ENCODE results near the gene EXTL1.

The EXTL1 gene

DNA sequence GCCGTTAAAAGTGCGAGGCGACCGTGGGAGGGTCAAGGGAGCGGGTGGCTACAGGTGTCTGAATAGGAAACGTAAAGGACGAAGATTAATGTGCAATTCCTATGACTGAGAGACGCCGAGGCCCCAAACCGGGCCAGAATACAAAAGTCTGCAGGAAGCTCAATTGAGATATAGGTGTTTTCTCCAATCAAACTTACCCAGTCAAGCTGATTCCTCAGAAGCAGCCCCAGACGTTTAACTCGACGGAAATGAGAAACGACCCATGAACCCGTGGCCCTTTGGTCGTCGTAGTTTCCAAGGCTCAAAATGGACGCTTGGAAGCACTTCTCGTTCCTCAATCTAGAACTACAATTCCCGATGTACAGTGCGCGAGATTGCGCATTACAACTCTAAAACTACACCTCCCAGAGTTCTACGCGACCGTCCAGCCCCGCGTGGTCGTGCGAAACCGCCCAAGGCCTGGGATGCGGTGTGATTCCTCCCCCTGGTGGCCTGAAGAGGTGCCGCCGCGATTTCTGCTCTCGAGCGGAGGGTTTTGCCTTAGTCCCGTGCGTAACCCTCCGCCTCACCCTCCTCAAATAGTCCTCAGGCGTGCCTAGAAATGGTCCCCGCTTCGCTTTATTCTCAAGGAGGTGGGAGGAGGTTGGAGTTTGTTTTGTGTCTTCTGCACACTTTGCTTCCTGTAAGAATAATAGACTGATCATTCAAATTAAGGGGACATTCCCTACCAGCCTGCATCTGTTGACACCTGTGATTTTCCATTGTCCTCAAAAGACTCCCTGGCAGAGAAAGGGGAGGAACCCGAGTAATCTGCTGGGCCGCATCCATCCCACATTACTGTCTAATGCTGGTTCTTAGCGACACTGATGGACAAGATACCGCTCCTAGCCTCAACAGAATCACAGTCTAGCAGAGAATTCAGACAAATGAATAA lies 23.5 kb upstream of the EXTL1 start, which contains the start of gene PAFAH2:
Gene PAFAH2, minus strand, starts transcription at position 236 of the 934 bp plus-strand sequence. CDS start 7,247 bp downstream, outside the sequence.
- peak; percentile 82 for DNase-seq

DNA sequence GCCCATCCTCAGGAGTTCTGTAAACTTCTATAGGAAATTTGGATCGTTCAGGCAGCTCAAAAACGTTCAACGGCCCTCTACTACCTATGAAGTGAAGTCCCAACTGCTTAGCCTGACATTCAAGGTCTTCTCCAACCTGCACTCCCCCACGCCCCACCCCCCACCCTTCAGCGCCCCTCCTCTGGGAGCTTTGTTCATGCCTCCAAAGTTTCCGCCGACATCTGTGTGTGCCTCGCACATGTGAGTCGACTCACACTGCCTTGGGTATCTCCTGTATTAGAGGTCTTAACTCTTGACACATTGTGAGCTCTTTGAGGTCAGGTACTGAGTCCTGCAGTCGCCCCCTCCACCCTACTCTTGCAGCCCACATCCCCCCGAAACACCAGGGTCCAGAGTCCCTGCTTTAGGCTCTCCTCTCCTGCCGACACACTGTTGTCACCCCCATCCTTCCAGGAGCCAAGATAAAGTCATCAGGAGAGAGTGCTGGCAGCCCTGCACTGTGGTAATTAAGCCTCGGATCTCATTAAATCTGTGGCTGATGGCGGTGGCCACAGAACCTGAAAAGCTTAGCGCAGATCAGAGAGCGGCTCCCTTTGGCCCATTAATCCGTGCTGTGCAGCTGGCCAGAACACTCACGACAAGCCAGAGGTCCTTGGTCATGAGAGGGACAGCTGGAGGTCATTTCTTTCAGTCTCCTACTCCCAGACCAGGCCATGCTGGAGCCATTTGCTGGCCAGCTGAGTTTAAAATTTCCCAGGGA lies 22.4 kb upstream of the EXTL1 start:
- DNase-seq, result no peak

DNA sequence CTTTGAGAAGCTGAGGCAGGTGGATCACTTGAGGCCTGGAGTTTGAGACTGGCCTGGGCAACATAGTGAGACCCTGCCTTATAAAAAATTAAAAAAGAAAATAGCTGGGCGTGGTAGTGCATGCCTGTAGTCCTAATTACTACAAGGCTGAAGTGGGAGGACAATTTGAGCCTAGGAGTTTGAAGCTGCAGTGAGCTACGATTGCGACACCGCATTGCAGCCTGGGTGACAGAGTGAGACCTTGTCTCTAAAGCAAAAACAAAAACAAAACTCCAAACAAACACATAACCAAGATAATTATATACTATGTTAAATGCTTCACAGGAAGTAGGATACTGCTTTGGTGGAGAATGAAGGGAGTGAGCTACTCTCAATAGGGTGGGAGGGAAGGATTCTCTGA lies 18.3 kb upstream of the EXTL1 start:
- DNase-seq, result no peak

DNA sequence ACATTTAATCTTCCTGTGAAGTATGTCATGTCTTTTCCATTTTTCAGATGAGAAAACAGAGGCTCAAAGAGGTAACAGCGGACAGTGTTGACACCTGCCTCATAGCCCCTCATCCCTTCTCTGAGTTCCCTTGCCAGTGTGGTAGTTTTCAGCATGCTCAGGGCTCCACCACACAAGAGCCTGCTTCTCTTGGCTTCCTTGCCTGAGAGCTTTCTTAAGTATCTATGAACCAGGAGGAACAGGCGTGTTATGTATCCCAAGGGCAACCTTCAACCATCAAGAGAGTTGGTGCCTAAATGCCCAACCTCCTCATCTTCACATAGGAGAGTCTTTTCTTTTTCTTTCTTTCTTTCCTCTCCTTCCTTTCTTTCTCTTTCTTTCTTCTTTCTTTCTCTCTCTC lies 17.8 kb upstream of the EXTL1 start:
- no peak for DNase-seq

DNA sequence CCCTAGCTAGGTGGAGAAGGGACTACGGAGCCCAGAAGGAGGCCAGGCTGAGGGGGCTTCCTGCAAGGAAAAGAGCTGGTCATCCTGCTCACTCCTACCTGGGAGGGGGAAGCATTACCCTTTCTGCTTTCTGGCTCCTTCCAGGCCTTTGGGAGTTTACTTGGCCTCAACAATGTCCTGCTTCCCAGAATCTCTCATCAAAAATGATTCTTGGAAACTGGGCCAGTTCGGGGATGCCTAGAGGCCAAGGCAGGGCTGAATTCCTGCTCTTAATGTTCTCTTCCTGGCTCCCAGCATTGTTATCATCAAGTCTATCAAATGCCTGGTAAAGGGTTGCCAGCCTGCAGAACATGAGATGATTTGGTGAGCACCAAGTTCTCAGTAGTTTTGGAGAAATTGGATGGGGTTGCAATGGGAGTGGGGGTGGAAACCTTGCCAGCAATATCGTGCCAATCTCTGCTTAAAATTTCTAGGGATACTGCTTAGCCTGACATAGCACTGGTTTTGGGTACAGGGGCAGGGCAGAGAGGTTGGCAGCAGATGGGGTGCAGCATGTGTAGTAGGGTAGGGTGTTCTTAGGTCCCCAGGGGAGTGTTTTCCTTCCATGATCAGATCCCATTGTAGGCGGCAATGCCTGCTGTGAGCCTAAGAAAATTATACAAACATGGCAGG lies 16.0 kb upstream of the EXTL1 start:
- no peak for DNase-seq

DNA sequence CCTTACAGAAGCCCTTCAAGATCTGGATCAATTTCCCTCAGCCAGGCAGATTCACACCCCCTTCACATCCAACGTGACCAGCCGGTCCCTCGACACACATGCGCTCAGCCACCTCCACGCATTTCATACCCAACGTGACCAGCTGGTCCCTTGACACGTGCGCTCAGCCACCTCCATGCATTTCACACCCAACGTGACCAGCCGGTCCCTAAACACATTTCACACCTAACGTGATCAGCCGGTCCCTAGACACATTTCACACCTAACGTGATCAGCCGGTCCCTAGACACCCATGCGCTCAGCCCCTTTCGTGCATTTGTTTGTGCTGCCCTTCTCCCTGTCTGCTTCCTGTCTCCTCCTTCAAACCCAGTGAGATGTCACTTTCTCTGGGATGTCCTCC lies 14.9 kb upstream of the EXTL1 start:
- DNase-seq, result no peak

DNA sequence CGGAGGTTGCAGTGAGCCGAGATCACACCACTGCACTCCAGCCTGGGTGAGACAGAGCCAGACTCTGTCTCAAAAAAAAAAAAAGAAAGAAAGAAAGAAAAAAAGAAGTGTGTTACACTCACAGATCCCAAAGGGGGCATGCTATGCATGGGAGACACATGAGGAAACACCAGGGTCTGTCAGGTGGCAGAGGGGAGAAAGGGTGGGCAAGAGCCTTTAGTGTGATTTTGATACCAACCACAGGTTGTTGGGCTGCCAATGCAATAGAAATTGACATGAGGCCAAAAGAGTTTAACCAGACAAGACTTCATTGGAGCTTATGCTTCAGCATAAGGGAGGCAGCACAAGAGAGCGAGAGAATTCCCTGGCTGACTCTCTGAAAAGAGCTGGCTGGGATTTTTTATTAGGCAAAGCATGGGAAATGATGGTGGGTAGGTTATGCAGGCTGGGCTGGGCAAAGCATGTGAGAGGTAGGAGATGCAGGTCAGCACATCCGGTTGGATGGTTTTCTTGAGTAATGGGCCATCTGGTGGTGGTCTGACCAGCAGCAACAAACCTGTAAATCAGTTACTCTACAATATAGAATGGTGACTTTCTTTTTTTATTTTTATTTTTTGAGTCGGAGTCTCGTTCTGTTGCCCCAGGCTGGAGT lies 11.7 kb upstream of the EXTL1 start:
- DNase-seq, result no peak

DNA sequence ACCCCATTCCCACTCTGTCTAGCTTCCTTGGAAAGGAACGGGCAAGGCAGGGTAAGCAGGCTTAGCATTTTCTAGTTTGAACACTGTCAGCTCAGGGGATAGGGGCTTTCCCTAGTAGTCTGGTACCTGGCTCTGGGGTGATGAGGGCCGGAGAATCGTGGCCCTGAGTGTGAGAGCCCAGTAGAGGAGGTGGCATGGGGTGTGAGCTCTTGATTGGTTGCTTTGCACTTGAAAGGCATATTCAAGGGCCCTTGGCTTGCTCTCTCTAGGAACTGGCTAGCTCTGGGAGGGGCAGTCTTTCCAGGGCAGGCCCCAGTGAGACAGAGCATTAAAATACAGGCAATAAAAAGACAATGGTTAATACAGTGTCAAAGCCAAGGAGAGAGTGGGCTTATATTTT lies 10.8 kb upstream of the EXTL1 start:
- DNase-seq, result no peak

DNA sequence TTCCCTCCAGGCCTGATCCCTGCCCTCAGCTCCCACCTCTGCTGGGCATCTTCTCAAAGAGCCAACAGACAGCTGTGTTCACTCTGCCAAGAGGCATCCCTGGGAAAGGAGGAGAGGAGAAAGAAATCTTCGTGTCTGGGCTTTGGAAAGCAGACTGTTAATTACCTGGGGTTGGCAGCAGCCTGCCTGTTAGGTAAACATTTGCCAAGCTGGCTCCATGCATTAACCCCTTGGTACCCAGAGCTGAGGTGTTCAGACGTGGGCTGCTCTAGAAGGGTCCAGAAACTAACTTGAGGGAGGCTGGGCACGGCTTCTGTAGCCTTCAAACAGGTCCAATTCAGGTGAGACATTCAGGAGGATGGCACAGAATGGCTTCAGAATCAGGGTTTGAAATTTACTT lies 8.7 kb upstream of the EXTL1 start:
- no peak for DNase-seq

DNA sequence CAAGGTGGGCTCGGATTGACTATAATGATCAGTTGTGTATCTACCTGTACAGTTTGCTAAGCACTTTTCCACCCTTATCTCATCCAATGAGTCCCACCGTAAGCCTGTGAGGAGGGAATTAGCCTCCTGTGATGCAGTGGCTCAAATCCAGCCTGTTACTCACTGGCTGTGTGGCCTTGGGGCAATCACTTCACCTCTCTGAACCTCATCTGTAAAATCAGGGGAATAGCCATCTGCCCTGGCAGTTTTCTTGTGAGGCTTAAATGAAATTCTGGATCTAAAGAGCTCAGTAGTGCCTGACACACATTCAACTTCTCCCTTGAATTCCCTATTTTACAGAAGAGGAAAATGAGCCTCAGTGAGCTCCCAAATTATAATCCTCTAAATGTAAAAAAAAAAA lies 7.4 kb upstream of the EXTL1 start:
- DNase-seq, result no peak

DNA sequence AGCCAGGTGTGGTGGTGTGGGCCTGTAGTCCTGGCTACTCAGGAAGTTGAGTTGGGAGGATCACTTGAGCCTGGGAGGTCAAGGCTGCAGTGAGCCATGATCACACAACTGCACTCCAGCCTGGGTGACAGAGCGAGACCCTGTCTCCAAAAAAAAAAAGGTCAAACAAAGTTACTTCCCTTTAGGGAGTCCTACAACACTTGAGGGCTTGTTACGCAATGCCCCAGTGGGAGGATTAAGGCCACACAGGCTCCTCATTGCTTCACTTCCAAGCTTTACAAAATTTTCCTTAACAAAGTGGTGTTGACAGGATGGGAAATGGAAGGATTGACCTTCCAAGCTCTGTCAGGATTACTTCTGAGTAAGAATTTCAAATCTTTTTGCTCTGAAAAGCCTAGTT lies 6.2 kb upstream of the EXTL1 start:
- DNase-seq, result no peak

DNA sequence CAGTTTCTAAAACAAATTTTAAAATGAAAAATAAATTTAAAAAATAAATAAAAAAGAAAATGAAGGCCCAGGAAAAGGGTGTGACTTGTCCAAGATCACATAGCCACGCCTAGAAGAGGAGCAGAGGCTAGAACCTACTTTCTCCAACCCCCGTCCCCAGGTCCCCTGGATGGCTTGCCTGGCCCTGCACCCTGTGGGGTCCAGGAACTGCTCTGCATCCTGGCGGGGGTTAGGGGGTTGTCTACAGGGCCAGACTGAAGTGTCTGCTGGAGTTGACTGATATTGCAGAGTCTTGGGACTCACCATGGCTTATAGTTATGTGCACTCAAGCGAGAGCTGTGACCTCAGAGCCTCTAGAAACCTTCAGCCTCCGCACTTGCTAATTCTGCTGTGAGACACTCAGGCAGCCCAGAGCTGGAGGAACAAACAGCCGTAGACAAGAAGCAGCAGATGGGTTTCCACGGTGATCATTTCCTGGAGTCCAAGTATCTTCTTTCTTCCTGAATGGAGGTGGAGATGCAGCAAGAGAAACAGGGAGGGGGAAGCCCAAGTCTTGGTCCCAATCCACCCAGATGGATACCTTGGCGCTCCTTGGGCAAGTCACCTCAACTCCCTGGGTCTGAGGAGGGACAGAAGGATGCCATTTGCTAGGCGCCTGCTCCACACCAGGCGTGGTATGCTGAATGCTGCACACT lies 5.2 kb upstream of the EXTL1 start:
- DNase-seq, result no peak

DNA sequence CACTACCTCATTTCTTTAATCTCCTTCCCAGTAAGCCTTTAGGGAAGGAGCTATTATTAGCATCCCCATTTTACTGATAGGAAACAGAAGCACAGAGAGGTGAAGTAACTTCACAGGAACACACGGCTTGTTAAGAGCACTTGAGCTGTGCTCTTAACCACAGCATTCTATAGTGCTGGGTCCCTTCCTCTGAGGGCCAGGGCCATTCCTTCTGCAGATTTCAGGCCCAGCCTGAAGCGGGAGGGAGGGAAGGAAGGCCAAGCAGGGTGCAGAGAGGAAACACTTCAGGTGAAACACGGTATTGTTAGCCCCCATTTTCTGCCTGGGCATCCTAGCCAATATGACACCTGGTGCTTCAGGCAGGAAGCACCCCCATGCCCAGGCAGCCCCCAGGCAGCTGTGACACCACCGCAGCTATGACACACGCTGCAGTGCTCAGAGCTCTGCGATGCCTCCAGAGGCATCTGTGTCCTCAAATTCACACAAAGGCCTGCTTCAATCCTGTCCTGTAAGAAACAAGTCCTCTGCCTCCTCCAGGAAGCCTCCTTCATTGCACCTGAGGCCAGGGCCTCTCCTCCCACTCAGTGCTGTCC lies 4.5 kb upstream of the EXTL1 start:
- no peak for DNase-seq

DNA sequence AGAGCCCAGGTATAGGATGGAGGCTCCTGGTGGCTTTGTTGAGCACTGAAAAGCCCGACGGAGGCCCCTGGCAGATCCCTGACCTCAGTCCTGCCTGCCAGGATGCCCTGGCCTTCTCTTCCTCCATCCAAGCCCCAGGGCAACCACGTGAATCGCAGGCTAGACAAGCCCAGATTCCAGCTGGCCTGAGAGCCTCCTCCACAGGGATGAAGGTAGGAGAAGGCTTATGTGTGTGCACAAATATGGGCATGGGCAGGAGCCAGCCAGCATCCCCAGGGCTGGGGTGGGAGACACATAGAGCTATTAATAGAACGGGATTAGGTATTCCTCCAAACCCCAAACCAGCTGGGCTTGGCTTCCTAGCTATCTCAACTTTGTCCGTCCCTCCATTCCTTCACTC lies 4.0 kb upstream of the EXTL1 start:
- DNase-seq, result no peak

DNA sequence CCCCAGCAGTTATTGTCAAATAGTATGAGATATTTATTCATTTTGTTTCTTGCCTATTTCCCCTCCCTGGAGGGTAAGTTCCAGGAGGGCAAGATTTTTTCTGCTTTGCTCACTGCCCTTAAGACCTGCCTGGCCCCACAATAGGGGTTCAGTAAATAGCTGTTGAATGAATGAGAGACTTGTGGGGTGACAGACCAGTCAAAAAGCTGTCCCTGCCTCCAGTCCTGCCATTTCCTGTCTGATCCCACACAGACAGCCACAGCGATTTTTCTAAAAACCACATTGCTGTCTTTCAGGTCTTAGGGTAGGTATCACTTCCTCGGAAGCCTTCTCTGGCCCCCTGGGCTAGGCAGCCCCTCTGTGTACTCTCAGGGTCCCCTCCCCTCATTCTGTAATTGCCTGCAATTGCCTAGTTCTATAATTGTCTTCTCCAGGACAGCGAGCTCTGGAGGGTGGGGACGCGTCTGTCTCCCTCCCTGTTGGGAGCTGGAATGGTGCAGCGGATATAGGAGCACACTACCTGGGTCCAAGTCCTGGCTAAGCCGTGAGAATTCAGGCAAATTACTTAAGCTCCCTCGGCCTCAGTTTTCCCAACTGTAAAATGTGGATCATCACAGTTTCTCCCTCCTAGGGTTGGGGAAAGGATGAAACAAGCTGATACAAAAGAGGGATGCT lies 1.8 kb upstream of the EXTL1 start:
- no peak for DNase-seq

DNA sequence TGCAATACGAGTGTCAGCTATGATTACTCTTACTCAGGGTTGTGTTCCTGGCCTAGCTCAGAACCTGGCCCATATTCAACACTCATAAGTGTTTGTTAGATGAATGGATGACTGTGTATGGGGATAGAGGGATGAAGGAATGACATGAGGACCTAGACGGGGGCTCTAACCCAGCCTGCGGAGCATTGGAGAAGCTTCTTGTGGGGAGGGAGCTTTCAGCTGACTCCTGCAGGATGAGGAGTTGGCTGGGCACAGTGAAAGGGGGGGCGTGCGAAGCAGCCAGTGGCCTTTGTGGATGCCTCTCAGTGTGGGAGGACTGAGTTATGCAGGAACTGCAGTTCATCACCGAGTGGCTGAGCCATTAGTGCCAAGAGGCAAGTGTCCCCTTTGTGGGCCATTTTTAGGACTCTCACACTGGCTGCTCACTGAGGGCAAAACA lies 1.2 kb upstream of the EXTL1 start:
- no peak for DNase-seq

DNA sequence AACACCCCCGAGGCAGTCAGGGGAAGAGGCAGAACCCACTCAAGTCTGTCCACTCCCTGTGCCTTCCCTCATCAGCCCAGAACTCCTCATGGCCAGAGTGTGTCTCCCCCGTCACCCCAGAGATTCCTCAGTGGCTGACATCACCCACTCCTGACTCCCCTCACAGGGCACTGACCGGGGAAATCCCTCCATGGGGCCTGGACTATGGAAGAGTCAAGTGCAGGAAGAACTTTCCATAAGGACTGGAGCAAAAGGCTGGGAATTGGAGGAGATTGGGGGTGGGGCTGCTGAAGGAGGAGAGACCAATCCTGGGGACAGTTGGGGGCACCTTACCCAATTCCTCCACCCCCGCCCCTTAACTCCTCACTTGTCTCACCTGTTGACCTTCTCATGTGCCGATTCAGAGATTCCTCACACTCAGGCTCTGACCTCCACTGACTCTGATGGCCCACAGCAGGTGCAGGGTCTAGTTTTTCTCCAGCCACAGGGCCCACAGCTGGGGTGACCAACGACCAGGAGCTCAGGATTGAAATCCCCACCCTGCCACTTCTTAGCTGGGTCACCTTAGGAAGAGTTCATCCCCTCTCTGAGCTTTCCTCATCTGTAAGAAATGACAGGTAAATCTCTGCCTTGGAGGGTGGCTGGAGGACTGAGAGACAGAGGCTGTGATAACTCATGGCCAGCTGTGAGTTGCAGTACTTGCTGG lies 481 bp upstream of the EXTL1 start:
- DNase-seq, result no peak

DNA sequence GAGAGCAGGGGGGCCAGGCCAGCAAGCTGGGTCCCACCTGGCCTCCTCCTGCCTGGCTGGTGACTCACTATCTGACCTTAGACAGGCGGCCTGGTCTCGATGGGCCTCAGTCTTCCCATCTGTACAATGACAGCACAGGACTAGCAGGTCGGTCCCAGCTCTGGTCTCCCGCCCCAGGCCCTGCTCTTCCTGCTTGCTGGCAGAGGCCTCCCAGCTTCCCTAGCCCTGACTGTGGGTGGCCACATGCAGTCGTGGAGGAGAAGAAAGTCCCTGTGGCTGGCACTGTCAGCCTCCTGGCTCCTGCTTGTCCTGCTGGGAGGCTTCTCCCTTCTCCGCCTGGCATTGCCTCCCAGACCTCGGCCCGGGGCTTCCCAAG lies 817 bp downstream of the EXTL1 start:
- DNase-seq, result no peak

DNA sequence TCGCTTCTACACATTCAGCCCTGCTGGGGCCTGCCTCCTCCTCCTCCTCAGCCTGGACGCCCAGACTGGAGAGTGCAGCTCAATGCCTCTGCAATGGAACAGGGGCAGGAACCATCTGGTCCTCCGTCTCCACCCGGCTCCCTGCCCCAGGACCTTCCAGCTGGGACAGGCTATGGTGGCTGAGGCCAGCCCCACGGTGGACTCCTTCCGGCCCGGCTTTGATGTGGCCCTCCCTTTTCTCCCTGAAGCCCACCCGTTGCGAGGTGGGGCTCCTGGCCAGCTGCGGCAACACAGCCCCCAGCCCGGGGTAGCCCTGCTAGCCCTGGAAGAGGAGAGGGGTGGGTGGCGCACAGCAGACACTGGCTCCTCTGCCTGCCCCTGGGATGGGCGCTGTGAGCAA lies 1.4 kb downstream of the EXTL1 start:
- DNase-seq, result no peak

DNA sequence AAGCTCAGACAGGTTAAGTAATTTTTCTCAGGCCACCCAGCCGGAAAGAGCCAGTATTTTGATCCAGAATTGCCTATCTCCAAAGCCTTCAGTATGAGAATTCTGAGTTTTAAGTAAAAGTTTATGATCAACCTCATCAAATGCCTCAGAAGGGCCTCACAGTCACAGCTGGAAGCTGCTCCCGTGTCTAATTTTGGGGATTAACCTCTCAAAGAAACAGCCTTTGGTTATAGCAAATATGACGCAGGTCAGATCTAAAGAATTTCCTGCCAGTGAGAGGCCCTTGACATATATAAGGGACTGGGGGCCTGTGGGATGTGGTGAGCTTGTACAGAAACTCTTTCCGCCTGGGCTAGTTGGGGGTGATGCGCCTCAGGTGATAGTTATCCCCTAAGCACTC lies 2.3 kb downstream of the EXTL1 start:
- no peak for DNase-seq

DNA sequence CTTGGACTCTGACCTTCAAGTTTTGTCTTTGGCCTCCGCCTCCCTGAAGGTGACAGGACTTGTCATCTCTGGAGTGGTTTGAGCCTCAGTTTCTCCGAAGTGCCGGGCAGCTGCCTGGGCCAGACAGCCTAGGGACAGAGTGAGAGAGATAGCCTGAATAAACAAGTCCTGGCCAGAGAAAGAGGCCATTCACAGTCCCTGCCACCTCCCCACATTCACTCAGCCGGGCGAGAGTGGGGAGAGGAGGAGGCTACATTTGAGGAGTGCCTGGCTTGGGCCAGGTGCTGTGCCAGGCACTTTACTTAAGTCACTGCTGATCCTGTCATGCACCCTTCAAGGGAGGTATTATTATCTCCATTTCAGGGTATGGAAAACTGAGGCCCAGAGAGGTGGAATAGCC lies 3.5 kb downstream of the EXTL1 start:
- DNase-seq, result no peak

Data from activated gamma-delta T cell (primary cell).